IMR-90 (cell line): ENCODE results near the gene DUSP9. TPM values are rescaled to one million over a fixed set of nuclear protein-coding genes. Genes with fewer than 3 reads are reported as not detected.

Source experiments
- ATAC-seq: fragments of 200-7000 bp; cut with Tn5 transposase; 2 replicates; pipeline ENCODE4 v1.9.1; 2020; ENCODE audit warnings: low read depth, mild to moderate bottlenecking, moderate library complexity
- BruUV-seq: library from RNA; stranded (reverse); fragments of 400-500 nt; replicated peaks from 2 replicates; lab custom pipeline; 2021; lab: Mats Ljungman, UMichigan
- CTCF ChIA-PET: fragments of 300-600 bp; formaldehyde crosslinking; extraction: SDS; loops from one replicate; lab custom pipeline; 2021; ENCODE audit warnings: antibody characterized with exemption; lab: Yijun Ruan, JAX
- POLR2A ChIA-PET: fragments of 300-600 bp; sonication (Branson Sonifier 250); formaldehyde crosslinking; loops from one replicate; lab custom pipeline; 2022; ENCODE audit warnings: antibody characterized with exemption; ENCODE audit not compliant: unreplicated experiment; lab: Charles Lee
- DNase-seq: peaks from one replicate; pipeline ENCODE4 v3.0.0; 2013
- H2AFZ ChIP-seq: replicated peaks from 2 replicates; pipeline ENCODE3; 2013; ENCODE audit warnings: low read length, mild to moderate bottlenecking; ENCODE audit not compliant: poor library complexity
- H2AK5ac ChIP-seq: 2 replicates; pipeline ENCODE4 v1.6.1; 2013; ENCODE audit warnings: low read depth, low read length, inconsistent platforms
- H2AK9ac ChIP-seq: replicated peaks from 2 replicates; pipeline ENCODE3; 2013; ENCODE audit warnings: mild to moderate bottlenecking, low read depth, low read length, moderate library complexity; ENCODE audit not compliant: poor library complexity
- H2BK120ac ChIP-seq: 2 replicates; pipeline ENCODE4 v1.6.1; 2013; ENCODE audit warnings: low read depth, low read length, inconsistent platforms
- H2BK15ac ChIP-seq: 3 replicates; pipeline ENCODE4 v1.6.1; 2013; ENCODE audit warnings: low read depth, low read length, inconsistent platforms
- H2BK20ac ChIP-seq: 2 replicates; pipeline ENCODE4 v1.6.1; 2013; ENCODE audit warnings: low read depth, mild to moderate bottlenecking, inconsistent platforms, low read length, moderate library complexity
- H2BK5ac ChIP-seq: 2 replicates; pipeline ENCODE4 v1.6.1; 2013; ENCODE audit warnings: mild to moderate bottlenecking, low read depth, low read length, inconsistent platforms; ENCODE audit not compliant: poor library complexity, severe bottlenecking
- H3K14ac ChIP-seq: replicated peaks from 2 replicates; pipeline ENCODE4 v1.6.1; 2013; ENCODE audit warnings: low read depth, low read length, inconsistent platforms
- H3K18ac ChIP-seq: 2 replicates; pipeline ENCODE4 v1.6.1; 2013; ENCODE audit warnings: low read depth, low read length, control low read depth
- H3K23ac ChIP-seq: 2 replicates; pipeline ENCODE4 v1.6.1; 2013; ENCODE audit warnings: low read depth, low read length, inconsistent platforms
- H3K27ac ChIP-seq: 2 replicates; pipeline ENCODE4 v1.5.1; 2013; ENCODE audit warnings: mild to moderate bottlenecking, control low read depth, low read length; ENCODE audit not compliant: insufficient read depth
- H3K27me3 ChIP-seq: 2 replicates; pipeline ENCODE4 v1.6.1; 2013; ENCODE audit warnings: low read length; ENCODE audit not compliant: control insufficient read depth, insufficient read depth
- H3K36me3 ChIP-seq: 2 replicates; pipeline ENCODE4 v1.6.1; 2013; ENCODE audit warnings: low read length, mixed read lengths; ENCODE audit not compliant: control insufficient read depth, insufficient read depth
- H3K4ac ChIP-seq: 2 replicates; pipeline ENCODE4 v1.6.1; 2013; ENCODE audit warnings: low read depth, low read length, inconsistent platforms
- H3K4me1 ChIP-seq: 2 replicates; pipeline ENCODE4 v1.6.1; 2013; ENCODE audit warnings: low read length, mixed read lengths; ENCODE audit not compliant: control insufficient read depth, insufficient read depth
- H3K4me2 ChIP-seq: 2 replicates; pipeline ENCODE4 v1.6.1; 2013; ENCODE audit warnings: low read depth, mild to moderate bottlenecking, control low read depth, low read length, moderate library complexity
- H3K4me3 ChIP-seq: 2 replicates; pipeline ENCODE4 v1.5.1; 2013; ENCODE audit warnings: low read depth, mild to moderate bottlenecking, control low read depth, low read length, moderate library complexity; ENCODE audit not compliant: insufficient read depth
- H3K56ac ChIP-seq: 2 replicates; pipeline ENCODE4 v1.6.1; 2013; ENCODE audit warnings: low read length, inconsistent platforms; ENCODE audit not compliant: insufficient read depth; ENCODE audit errors: extremely low read depth
- H3K79me1 ChIP-seq, 2 experiments: 2 replicates each; pipeline ENCODE4 v1.6.1; 2013; ENCODE audit warnings: low read length in 2 of 2, inconsistent platforms in 1 of 2, low read depth in 1 of 2
- H3K9ac ChIP-seq: 2 replicates; pipeline ENCODE4 v1.6.1; 2013; ENCODE audit warnings: low read depth, low read length, control low read depth
- H3K9me1 ChIP-seq: 2 replicates; pipeline ENCODE4 v1.6.1; 2013; ENCODE audit warnings: low read length, inconsistent platforms; ENCODE audit not compliant: insufficient read depth
- H3K9me3 ChIP-seq: 2 replicates; pipeline ENCODE4 v1.6.1; 2013; ENCODE audit warnings: low read length; ENCODE audit not compliant: control insufficient read depth, insufficient read depth
- H4K20me1 ChIP-seq: 2 replicates; pipeline ENCODE4 v1.6.1; 2013; ENCODE audit warnings: low read length, inconsistent platforms; ENCODE audit not compliant: insufficient read depth
- H4K5ac ChIP-seq: 2 replicates; pipeline ENCODE4 v1.6.1; 2013; ENCODE audit warnings: mild to moderate bottlenecking, low read depth, low read length, control low read depth
- H4K8ac ChIP-seq, 2 experiments: 2 replicates each; pipeline ENCODE4 v1.6.1; 2013; ENCODE audit warnings: low read depth in 2 of 2, low read length in 2 of 2, control low read depth in 1 of 2, inconsistent platforms in 1 of 2
- H4K91ac ChIP-seq: 2 replicates; pipeline ENCODE4 v1.6.1; 2013; ENCODE audit warnings: low read depth, low read length, inconsistent platforms; ENCODE audit not compliant: insufficient read depth
- BHLHE40 ChIP-seq: fragments of 150-350 bp; IDR thresholded peaks from 2 replicates; pipeline ENCODE4 v1.6.1; 2016; ENCODE audit warnings: mild to moderate bottlenecking, low read depth, low read length
- CEBPB ChIP-seq: IDR thresholded peaks from 2 replicates; pipeline ENCODE4 v1.6.1; 2012; ENCODE audit warnings: low read depth, low read length, improper control_type of control experiment
- CHD1 ChIP-seq: IDR thresholded peaks from 2 replicates; pipeline ENCODE4 v1.6.1; 2012; ENCODE audit warnings: low read depth, low read length, improper control_type of control experiment
- FOS ChIP-seq: fragments of 150-350 bp; IDR thresholded peaks from 2 replicates; pipeline ENCODE4 v1.6.1; 2016; ENCODE audit warnings: low read depth, low read length
- MAFK ChIP-seq: IDR thresholded peaks from 2 replicates; pipeline ENCODE4 v1.6.1; 2012; ENCODE audit warnings: low read depth, low read length, improper control_type of control experiment
- MAZ ChIP-seq: IDR thresholded peaks from 2 replicates; pipeline ENCODE4 v1.6.1; 2012; ENCODE audit warnings: low read depth, mild to moderate bottlenecking, low read length, improper control_type of control experiment, moderate library complexity, borderline replicate concordance
- MXI1 ChIP-seq: IDR thresholded peaks from 2 replicates; pipeline ENCODE4 v1.6.1; 2012; ENCODE audit warnings: low read depth, mild to moderate bottlenecking, low read length, moderate library complexity, borderline replicate concordance
- NFE2L2 ChIP-seq: fragments of 150-350 bp; IDR thresholded peaks from 2 replicates; pipeline ENCODE4 v1.6.1; 2016; ENCODE audit warnings: low read depth, mild to moderate bottlenecking, low read length
- POLR2A ChIP-seq: IDR thresholded peaks from 2 replicates; pipeline ENCODE4 v1.6.1; 2012; ENCODE audit warnings: mild to moderate bottlenecking, low read depth, low read length
- RAD21 ChIP-seq: IDR thresholded peaks from 2 replicates; pipeline ENCODE4 v1.6.1; 2012; ENCODE audit warnings: low read length, improper control_type of control experiment
- RCOR1 ChIP-seq: IDR thresholded peaks from 2 replicates; pipeline ENCODE4 v1.6.1; 2012; ENCODE audit warnings: mild to moderate bottlenecking, low read length, improper control_type of control experiment; ENCODE audit not compliant: insufficient replicate concordance
- RFX5 ChIP-seq: IDR thresholded peaks from 2 replicates; pipeline ENCODE4 v1.8.0; 2012; ENCODE audit warnings: low read depth, mild to moderate bottlenecking, low read length, moderate library complexity
- SMC3 ChIP-seq: fragments of 150-350 bp; IDR thresholded peaks from 2 replicates; pipeline ENCODE4 v1.6.1; 2016; ENCODE audit warnings: low read depth, mild to moderate bottlenecking, antibody characterized with exemption, low read length, moderate library complexity
- WGBS, 2 experiments: methylation state at CpG; one replicate each; pipeline versions ENCODE4 v1.1.5 to v1.1.7; 2013; ENCODE audit warnings: missing lambda C conversion rate in 2 of 2; ENCODE audit not compliant: insufficient read length in 1 of 2; ENCODE audit errors: extremely low coverage in 2 of 2; 5-methylcytosine and 5-hydroxymethylcytosine counted together
- dilution Hi-C: fragments of 300-500 bp; cut with HindIII; formaldehyde crosslinking; loops from one replicate; pipeline ENCODE4 v1.14.3; 2018; ENCODE audit warnings: low sequenced_read_pairs; ENCODE audit not compliant: unreplicated experiment
- in situ Hi-C: fragments of 300-500 bp; cut with MboI; formaldehyde crosslinking; loops from 3 replicates; pipeline ENCODE4 v1.14.3; 2019; ENCODE audit warnings: low sequenced_read_pairs, inconsistent platforms, mixed read lengths
- intact Hi-C: fragments of 100-400 bp; cut with micrococcal nuclease; formaldehyde crosslinking; loops from 2 replicates; pipeline ENCODE4 v1.10.0; 2022
- polyA plus RNA-seq, 3 experiments: library from polyadenylated mRNA; depleted of rRNA; stranded (reverse); fragments of >200 nt; gene quantifications; 2 replicates each; pipeline ENCODE4 v1.2.3, GENCODE V29; 2012; ENCODE audit warnings: low replicate concordance in 1 of 3
- total RNA-seq: library from RNA; depleted of rRNA; stranded (reverse); fragments of >200 nt; gene quantifications from 2 replicates; pipeline ENCODE4 v1.2.3, GENCODE V29; 2012
- TF ChIP-seq, protein P1 (sequence below): conservative IDR thresholded peaks from 2 replicates; pipeline ENCODE4 v1.5.1; 2012; ENCODE audit warnings: mild to moderate bottlenecking, low read depth, low read length, improper control_type of control experiment
- TF ChIP-seq, protein P2 (sequence below): fragments of 150-350 bp; IDR thresholded peaks from 2 replicates; pipeline ENCODE4 v1.6.1; 2016; ENCODE audit warnings: low read depth, mild to moderate bottlenecking, low read length, moderate library complexity, borderline replicate concordance
- TF ChIP-seq, protein P3 (sequence below): fragments of 150-350 bp; IDR thresholded peaks from 2 replicates; pipeline ENCODE4 v1.6.1; 2017; ENCODE audit warnings: mild to moderate bottlenecking, antibody characterized with exemption, low read length, low read depth

DUSP9 gene
- total and polyA plus RNA-seq, 2 of the 4 experiments (the other 2 are of a cell fraction), result under 0.01 to 0.09 TPM

DNA sequence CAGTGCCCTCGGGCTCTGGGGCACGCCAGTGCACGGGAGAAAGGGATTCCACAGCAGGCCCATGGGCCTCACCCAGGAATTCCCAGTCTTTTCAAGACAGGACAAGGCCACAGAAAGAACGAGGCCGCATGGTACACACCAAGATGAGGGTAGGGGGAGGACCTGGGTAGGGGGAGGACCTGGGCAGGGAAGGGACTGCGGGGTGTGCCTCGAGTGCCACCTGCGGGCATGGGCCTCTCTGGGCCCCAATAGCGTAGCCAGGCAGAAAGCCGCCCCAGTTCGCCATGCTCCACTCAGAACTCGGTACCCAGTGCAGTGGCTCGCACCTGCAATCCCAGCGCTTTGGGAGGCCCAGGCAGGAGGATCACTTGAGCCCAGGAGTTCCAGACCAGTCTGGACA lies 14.0 kb upstream of the DUSP9 start:
- Histone ChIP-seq H3K18ac (no peak overlapping the region), H3K4me1 (no peaks in the 10 kb centered on the region), H3K36me3 (no peaks in the 10 kb centered on the region), H3K4me2 (no peak overlapping the region), H2BK120ac (no peak overlapping the region), H4K5ac (no peak overlapping the region), H2AFZ (no peak overlapping the region), H4K8ac (no peak overlapping the region), H2BK5ac (no peak overlapping the region), H3K14ac (no peak overlapping the region), H3K27ac (no peak overlapping the region), H4K91ac (no peak overlapping the region), H3K27me3 (peaks cover 28% of the 10 kb centered on the region), H2AK5ac (no peak overlapping the region), H3K9ac (no peak overlapping the region), H3K56ac (no peak overlapping the region), H2BK20ac (no peak overlapping the region), H3K9me3 (peaks cover 8% of the 10 kb centered on the region), H3K23ac (no peak overlapping the region), H3K9me1 (no peaks in the 10 kb centered on the region), H2BK15ac (no peak overlapping the region), H3K4me3 (no peak overlapping the region), H3K79me1 (no peaks in the 10 kb centered on the region), H2AK9ac (no peak overlapping the region), H3K4ac (no peak overlapping the region), H4K20me1 (no peaks in the 10 kb centered on the region)
- intact Hi-C loops (no loop called here), in situ Hi-C loops (no loop called here), dilution Hi-C loops (no loop called here)
- ChIA-PET POLR2A (no interaction called here), CTCF (no interaction called here)
- no TSS peak for BruUV-seq
- 68% methylated on average over 9 of the region's 14 CpGs; no CpG with 5 or more reads in 1 of the 2 experiments for WGBS, 2 experiments
- TF ChIP-seq MAFK, result no peak
- TF ChIP-seq SMC3, result no peak
- TF ChIP-seq, protein P1, sequence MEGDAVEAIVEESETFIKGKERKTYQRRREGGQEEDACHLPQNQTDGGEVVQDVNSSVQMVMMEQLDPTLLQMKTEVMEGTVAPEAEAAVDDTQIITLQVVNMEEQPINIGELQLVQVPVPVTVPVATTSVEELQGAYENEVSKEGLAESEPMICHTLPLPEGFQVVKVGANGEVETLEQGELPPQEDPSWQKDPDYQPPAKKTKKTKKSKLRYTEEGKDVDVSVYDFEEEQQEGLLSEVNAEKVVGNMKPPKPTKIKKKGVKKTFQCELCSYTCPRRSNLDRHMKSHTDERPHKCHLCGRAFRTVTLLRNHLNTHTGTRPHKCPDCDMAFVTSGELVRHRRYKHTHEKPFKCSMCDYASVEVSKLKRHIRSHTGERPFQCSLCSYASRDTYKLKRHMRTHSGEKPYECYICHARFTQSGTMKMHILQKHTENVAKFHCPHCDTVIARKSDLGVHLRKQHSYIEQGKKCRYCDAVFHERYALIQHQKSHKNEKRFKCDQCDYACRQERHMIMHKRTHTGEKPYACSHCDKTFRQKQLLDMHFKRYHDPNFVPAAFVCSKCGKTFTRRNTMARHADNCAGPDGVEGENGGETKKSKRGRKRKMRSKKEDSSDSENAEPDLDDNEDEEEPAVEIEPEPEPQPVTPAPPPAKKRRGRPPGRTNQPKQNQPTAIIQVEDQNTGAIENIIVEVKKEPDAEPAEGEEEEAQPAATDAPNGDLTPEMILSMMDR, result no peak
- no peak for TF ChIP-seq POLR2A
- TF ChIP-seq, protein P2, sequence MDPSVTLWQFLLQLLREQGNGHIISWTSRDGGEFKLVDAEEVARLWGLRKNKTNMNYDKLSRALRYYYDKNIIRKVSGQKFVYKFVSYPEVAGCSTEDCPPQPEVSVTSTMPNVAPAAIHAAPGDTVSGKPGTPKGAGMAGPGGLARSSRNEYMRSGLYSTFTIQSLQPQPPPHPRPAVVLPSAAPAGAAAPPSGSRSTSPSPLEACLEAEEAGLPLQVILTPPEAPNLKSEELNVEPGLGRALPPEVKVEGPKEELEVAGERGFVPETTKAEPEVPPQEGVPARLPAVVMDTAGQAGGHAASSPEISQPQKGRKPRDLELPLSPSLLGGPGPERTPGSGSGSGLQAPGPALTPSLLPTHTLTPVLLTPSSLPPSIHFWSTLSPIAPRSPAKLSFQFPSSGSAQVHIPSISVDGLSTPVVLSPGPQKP, result no peak
- no peak for TF ChIP-seq NFE2L2
- TF ChIP-seq RFX5, result no peak
- no peak for TF ChIP-seq RAD21
- no peak for TF ChIP-seq BHLHE40
- no peak for TF ChIP-seq MXI1
- no peak for TF ChIP-seq FOS
- no peak for TF ChIP-seq CHD1
- no peak for TF ChIP-seq RCOR1
- TF ChIP-seq CEBPB, result no peak
- no peak for TF ChIP-seq MAZ
- TF ChIP-seq, protein P3, sequence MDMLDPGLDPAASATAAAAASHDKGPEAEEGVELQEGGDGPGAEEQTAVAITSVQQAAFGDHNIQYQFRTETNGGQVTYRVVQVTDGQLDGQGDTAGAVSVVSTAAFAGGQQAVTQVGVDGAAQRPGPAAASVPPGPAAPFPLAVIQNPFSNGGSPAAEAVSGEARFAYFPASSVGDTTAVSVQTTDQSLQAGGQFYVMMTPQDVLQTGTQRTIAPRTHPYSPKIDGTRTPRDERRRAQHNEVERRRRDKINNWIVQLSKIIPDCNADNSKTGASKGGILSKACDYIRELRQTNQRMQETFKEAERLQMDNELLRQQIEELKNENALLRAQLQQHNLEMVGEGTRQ, result no peak
- ATAC-seq (no peak), DNase-seq (no peak)
